NOMO-1 treated with dmso at 0.1 percent for 144 hours (cell line): ENCODE results near the gene TP53RK.

Experiments
- DNase-seq: peaks from one replicate; lab custom pipeline; 2025; ENCODE audit not compliant: unreplicated experiment; lab: John Stamatoyannopoulos, UW

Gene TP53RK

GRCh38 chr20:46666306-46666705 is 22.9 kb downstream of the TP53RK start:
- DNase-seq: no peak

DNA sequence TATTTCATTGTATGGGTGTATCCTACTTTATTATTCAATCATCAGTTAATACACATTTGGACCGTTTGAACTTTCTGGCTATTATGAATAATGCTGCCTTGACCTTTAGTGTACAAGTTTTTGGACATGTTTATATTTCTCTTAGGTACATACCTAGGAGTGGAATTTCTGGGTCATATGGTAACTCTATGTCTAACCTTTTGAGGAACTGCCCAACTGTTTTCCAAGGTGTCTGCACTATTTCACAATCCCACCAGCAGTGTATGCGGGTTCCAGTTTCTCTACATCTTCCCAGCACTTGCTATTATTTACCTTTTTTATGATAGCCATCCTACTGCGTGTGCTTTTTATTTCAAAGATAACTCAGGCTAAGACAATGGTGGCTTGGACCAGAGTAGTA is 23.6 kb downstream of the TP53RK start:
- no peak for DNase-seq

GRCh38 chr20:46663531-46663930 is 25.7 kb downstream of the TP53RK start:
- no peak for DNase-seq

- DNase-seq: no peak
Measured at GRCh38 chr20:46661659-46662058, 27.6 kb downstream of the TP53RK start.

DNA sequence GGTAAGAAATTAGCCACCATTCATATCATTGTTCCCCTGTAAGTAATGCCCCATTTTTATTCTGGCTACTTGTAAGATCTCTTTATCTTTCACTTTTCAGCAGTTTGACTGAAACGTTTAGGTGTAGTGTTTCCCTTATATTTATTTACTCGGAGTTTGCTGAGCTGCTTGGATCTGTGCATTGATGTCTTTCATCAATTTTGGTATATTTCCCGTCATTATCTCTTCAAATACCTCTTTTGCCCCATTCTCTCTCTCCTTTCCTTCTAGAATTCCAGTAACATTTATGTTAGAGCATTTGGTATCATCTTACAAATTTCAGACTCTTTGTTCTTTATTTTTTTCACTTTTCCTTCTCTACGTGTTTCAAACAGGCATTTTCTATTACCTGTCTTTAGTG is 28.8 kb downstream of the TP53RK start:
- no peak for DNase-seq

- no peak for DNase-seq
Measured at GRCh38 chr20:46657618-46658017, 31.6 kb downstream of the TP53RK start.

DNA sequence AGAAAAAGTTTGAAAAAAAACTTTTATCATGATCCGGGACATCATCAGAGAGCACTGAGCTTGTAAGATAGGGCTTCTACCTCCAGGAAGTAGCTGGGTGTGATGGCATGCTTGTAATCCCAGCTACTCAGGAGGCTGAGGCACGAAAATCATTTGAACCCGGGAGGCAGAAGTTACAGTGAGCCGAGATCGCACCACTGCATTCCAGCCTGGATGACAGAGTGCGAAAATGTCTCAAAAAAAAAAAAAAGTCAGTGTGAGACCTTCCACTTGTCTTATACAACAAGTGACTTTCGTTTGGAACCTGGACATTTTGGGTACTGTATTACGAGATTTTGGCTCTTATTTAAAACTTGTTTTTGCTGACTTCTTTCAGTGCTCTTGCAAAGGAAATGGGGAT is 32.1 kb downstream of the TP53RK start:
- no peak for DNase-seq

DNA sequence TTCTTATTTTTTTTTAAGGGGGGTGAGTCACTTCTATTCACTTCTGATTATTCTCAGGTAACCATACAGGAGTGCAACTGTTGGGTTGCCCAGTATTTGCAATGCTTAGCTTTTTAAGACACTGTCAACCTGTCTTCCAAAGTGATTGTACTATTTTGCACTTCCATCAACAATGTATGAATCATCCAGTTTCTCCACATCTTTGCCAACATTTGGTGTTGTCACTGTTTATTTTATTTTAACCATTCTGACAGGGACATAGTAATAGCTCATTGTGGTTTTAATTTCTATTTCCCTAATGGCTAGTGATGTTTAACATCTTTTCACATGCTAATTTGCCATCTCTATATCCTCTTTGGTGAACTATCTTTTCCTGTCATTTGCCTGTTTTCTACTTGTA is 36.5 kb downstream of the TP53RK start:
- DNase-seq: no peak

GRCh38 chr20:46651091-46651962 is 37.9 kb downstream of the TP53RK start, which contains the start of gene SLC13A3:
TSS of gene SLC13A3 (minus strand) at chr20:46651459. CDS start at chr20:46651421, 38 bp downstream.
- no peak for DNase-seq

DNA sequence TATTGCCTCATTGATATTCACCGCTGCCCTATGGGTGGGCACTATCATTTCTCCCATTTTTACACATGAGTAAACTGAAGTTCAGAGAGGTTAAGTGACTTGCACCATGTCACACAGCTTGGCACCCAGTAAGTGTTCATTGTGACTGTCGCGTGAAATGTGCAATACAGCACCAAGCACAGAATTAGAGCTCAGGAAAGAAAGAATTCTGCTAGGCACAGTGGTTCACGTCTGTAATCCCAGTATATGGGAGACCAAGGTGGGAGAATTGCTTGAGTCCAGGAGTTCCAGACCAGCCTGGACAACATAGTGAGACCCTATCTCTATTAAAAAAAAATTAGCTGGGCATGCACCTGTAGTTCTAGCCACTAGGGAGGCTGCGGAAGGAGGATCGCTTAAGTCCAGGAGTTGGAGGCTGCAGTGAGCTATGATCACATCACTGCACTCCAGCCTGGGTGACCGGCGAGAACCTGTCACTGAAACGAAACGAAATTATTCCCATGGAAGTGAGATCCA is 38.6 kb downstream of the TP53RK start:
- no peak for DNase-seq

DNA sequence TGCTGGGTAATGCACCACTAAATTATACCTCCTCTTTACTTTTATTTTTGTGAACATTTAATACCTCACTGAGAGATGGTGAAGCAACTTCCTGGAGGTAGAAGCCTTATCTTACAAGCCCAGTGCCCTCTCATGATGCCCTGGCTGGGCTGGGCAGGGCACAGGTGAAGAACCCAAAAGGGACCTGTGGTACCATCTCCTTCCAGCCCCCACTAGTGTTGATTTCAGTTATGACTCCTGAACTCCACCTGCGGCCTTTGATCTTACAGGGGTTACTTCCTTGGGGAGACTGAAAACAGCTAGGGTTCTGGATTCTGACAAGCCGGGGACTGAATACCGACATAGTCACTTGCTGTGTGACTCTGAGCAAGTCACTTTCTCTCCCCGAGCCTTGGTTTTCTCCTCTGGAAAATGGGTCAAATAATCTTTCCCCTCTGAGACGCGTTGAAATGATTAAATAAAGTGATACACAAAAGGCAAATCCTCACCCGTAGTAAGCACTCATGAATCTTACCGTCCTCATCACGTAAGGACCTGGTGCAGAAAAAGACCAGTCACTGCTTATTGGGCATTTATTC is 39.2 kb downstream of the TP53RK start:
- DNase-seq: no peak

- no peak for DNase-seq
Measured at GRCh38 chr20:46649650-46649949, 39.6 kb downstream of the TP53RK start.

GRCh38 chr20:46648903-46649649 is 40.2 kb downstream of the TP53RK start:
- no peak for DNase-seq

GRCh38 chr20:46647469-46647868 is 41.8 kb downstream of the TP53RK start:
- no peak for DNase-seq

DNA sequence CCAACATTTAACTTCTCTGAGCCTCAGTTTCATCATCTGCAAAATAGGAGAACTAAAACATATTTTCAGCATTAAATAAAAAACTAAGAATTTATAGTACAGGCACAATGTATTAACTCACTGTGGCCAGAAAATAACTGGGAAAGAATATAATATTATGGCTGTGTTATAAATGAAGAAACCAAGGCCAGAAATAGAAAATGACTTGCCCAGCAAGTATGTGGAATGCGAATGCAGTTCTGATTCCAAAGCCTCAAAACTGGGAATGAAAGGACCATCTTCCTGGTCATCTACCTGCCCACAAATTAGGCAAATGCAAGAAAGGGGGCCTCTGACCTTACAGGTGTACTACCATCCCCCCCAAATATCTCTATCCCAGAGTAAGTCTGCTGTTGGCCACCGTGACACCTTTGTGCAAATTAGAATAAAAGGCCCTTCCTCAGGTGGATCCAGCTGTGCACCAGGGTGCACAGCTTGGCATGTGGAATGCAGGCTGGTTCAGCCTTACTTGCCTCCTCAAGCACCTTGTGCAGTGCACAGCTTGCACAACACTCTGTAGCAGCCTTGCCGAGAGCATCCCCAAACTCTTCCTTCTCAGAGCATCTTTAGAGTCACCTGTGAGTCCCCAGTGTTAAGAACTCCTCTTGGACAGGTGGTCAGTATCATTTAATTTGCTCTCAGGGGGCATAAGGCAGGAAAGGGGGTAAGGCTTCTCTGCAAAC is 42.4 kb downstream of the TP53RK start:
- DNase-seq: no peak

DNA sequence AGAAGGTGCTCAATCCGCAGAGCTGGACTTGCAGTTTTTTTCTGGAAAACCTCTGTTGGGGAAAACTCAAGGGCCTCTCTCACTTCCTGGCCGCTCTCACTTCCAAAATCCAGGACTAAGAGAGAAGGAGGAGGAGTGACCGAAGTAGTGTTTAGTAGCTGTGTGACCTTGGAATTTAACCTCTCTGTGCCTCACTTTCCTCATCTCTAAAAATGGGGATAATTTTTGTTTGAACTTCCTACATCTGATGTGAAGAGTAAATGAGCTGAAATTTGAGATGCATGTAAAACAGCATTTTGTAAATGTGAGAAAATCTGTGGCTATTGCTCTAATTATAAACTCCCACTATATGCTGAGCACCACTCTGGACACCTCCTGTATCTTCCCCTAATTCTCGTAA is 43.1 kb downstream of the TP53RK start:
- no peak for DNase-seq

DNA sequence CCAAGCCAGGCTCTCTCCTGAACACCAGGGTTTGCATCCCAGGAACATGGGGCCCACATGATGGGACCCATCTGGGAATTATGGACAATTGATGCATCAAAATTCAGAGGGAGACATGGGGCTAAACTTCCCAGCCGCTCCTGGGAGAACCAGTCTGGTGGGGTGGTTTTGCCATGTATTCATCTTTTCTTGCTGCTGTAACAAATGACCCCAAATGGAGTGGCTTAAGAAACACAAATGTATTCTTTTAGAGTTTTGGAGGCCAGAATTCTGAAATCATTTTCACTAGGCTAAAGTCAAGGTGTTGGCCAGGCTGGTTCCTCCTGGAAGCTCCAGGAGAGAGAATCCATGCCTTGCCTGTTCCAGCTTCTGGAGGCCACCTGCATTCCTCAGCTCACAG is 44.5 kb downstream of the TP53RK start:
- no peak for DNase-seq

GRCh38 chr20:46644160-46644559 is 45.1 kb downstream of the TP53RK start:
- no peak for DNase-seq

- no peak for DNase-seq
Measured at GRCh38 chr20:46642969-46643343, 46.3 kb downstream of the TP53RK start.

DNA sequence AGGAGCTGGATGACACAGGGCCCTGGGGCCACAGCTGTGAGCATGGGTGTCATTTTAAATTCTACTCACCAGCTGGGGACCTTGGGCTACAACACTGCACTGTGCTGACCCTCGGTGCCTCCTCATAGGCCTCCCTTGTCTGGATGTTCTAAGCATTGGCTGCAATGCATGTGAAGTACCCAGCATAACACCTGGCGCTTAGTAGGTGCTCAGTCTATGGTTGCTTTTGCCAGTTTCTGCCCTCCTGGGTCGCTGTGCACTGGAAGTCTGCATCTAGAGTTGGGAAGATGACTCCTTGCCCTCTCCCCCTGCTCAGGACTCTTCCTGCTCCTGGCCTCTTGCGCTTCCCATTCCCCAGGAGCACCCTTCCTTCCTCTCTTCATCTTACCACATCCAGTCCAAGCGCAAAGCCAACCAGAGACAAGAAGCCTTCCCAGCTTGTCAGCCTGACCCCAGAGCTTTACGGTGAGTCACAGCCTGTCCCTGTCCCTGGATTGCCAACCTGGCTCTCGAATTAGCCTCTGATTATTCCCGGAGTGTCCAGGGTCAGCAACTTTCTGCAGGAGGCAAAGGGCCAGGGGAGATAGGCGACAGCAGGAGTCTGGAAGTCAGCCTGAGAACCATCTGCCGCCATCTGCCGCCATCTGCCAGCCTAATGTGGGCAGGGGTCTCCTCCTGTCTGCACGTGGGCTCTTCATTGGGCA is 46.8 kb downstream of the TP53RK start:
- no peak for DNase-seq

DNA sequence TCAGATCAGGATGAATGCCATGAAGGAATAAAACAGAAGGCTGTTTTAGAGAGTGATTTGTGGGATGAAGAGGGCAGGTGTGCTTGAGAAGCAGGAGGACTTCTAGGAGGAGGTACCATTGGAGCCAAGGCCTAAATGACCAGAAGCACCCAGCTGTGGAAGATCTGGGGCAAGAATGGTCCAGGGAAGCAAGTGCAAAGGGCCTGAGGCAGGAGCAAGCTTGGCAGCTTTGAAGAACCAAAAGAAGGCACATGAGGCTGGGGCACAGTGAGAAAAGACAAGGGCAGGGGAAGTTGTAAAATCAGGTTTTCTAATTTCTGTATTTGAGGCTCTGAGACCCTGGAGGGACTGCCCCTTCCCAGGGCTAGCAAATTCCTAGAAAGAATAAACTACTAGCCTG is 47.8 kb downstream of the TP53RK start:
- DNase-seq: no peak
